Endothelial cell (in vitro differentiated cells): ENCODE data around the gene WAC. TPM values are rescaled to one million over a fixed set of nuclear protein-coding genes. Genes with fewer than 3 reads are reported as not detected.
A peak's percentile ranks its signal among the peaks of the same experiment; 100 is the strongest.
"Not testable (repeated sequence)": the region's sequence is repeated elsewhere in the genome, so short reads cannot be mapped to it uniquely, and the experiment has no call there.

Experiments
- DNase-seq: peaks from one replicate; pipeline ENCODE4 v3.0.0; 2021; ENCODE audit warnings: low spot score
- H3K27ac Mint-ChIP-seq: one replicate; pipeline ENCODE4 v1.8.0; 2021; ENCODE audit warnings: mixed read lengths, inconsistent platforms; ENCODE audit not compliant: unreplicated experiment
- H3K27me3 Mint-ChIP-seq: one replicate; pipeline ENCODE4 v1.8.0; 2021; ENCODE audit warnings: mild to moderate bottlenecking, moderate library complexity, mixed read lengths, inconsistent platforms; ENCODE audit not compliant: unreplicated experiment
- H3K36me3 Mint-ChIP-seq: one replicate; pipeline ENCODE4 v1.8.0; 2021; ENCODE audit warnings: mild to moderate bottlenecking, low read depth, mixed read lengths, inconsistent platforms; ENCODE audit not compliant: unreplicated experiment
- H3K4me1 Mint-ChIP-seq: one replicate; pipeline ENCODE4 v1.8.0; 2021; ENCODE audit warnings: mild to moderate bottlenecking, mixed read lengths, inconsistent platforms; ENCODE audit not compliant: unreplicated experiment
- H3K4me3 Mint-ChIP-seq: one replicate; pipeline ENCODE4 v1.8.0; 2021; ENCODE audit warnings: mild to moderate bottlenecking, mixed read lengths, inconsistent platforms; ENCODE audit not compliant: unreplicated experiment
- H3K9me3 Mint-ChIP-seq: one replicate; pipeline ENCODE4 v1.8.0; 2021; ENCODE audit warnings: mixed read lengths, inconsistent platforms; ENCODE audit not compliant: unreplicated experiment
- total RNA-seq: library from RNA; stranded (reverse); fragmentation: NEBNext Ultra II Directional; extraction: Animal tissue kit (Norgen Biotek cat#: 25700); gene quantifications from one replicate; pipeline ENCODE4 v1.2.1, GENCODE V29; 2021; ENCODE audit not compliant: unreplicated experiment
- TF ChIP-seq, protein P1 (sequence below): fragments of 200-600 bp; sonication (generic); IDR thresholded peaks from one replicate; pipeline ENCODE4 v1.5.0; 2021; ENCODE audit warnings: antibody characterized with exemption; ENCODE audit not compliant: unreplicated experiment

The WAC gene
- total RNA-seq, 1 donor from 2014 or later, result 122 TPM

DNA sequence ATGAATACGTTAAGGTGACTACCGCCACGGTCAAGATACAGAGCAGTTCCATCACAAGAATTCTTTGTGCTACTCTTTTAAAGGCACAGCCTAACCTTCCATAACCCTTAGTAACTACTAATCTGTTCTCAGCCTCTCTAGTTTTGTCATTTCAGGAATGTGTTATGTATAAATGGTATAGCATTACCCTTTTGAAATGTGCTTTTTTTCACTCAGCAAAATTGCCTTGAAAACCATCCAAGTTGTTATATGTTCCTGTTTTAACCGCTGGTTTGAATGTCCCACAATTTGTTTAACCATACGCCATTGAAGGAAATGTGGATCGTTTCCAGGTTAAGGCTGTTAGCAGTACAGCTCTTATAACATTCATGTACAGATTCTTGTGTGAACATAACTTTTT, 32.0 kb downstream of the WAC start:
- Mint-ChIP-seq H3K4me1 (peaks cover 13% of the 10 kb centered on the region), H3K27me3 (no peaks in the 10 kb centered on the region), H3K9me3 (no peaks in the 10 kb centered on the region), H3K4me3 (no peak overlapping the region), H3K27ac (peak overlapping the region; percentile 8), H3K36me3 (peaks cover 24% of the 10 kb centered on the region)
- TF ChIP-seq, protein P1, sequence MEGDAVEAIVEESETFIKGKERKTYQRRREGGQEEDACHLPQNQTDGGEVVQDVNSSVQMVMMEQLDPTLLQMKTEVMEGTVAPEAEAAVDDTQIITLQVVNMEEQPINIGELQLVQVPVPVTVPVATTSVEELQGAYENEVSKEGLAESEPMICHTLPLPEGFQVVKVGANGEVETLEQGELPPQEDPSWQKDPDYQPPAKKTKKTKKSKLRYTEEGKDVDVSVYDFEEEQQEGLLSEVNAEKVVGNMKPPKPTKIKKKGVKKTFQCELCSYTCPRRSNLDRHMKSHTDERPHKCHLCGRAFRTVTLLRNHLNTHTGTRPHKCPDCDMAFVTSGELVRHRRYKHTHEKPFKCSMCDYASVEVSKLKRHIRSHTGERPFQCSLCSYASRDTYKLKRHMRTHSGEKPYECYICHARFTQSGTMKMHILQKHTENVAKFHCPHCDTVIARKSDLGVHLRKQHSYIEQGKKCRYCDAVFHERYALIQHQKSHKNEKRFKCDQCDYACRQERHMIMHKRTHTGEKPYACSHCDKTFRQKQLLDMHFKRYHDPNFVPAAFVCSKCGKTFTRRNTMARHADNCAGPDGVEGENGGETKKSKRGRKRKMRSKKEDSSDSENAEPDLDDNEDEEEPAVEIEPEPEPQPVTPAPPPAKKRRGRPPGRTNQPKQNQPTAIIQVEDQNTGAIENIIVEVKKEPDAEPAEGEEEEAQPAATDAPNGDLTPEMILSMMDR, result no peak
- no peak for DNase-seq

DNA sequence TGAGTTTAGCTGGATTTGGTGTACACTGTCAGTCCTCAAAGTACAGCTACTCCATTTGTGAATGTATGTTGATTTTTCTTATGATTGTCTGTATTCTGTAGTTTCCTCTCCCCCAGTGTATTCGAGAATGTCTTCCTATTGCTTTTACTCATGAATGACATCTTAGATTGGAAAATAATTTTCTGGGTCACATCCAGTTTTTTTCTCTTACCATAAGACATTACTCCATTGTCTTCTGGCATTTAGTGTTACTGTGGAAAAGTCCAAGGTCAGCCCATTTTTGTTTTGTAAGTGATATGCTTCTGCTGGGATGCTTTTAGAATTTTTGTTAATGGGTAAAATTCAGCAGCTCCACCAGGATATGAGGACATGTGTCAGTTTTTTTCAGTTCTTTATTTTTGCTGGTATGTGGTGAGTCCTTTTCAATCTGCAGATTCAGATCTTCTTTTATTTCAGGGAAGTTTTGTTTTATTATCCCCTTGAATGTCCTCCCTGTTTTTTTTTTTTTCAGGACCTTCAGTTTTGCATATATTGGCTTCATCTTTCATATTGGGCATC, 33.6 kb downstream of the WAC start:
- H3K36me3 Mint-ChIP-seq, result peaks cover 14% of the 10 kb centered on the region
- peaks cover 5% of the 10 kb centered on the region for H3K4me1 Mint-ChIP-seq
- no peaks in the 10 kb centered on the region for H3K9me3 Mint-ChIP-seq
- H3K27me3 Mint-ChIP-seq, result no peaks in the 10 kb centered on the region
- TF ChIP-seq, protein P1, result no peak
- no peak overlapping the region for H3K4me3 Mint-ChIP-seq
- H3K27ac Mint-ChIP-seq, result peak overlapping the region; percentile 67
- no peak for DNase-seq

DNA sequence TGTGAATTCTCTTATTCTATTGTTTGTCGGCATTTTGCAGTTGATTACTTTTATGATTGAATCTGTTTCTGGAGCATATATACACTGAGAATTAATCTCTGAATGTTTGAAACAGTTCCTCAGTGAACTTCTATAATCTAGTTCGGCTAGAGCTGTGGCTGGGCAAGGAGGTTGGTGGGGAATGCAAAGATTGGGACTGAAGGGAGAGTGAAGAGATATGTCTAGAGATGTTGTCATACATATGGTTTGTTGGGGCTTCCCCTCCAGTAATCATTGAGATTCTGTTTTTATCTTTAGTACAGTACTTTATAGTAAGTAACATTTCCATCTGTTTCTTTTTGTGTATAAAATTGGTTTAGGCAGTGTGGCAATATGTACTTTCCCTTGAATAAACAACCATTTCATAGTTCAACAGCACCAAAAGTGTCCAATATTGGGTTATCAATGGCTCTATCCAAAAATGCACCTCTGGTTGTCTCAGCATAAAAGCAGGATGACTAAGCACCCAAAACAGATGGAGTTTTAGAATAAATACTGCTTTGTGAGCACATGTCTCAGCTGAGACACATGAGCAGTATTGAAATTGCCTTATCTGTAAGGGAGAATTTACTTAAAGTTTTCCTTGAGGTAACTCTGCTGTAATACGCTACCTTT, 36.7 kb downstream of the WAC start:
- Mint-ChIP-seq H3K4me3 (no peak overlapping the region), H3K36me3 (peaks cover 5% of the 10 kb centered on the region), H3K4me1 (peaks cover 3% of the 10 kb centered on the region), H3K9me3 (no peaks in the 10 kb centered on the region), H3K27me3 (no peaks in the 10 kb centered on the region), H3K27ac (no peak overlapping the region)
- TF ChIP-seq, protein P1, result no peak
- no peak for DNase-seq

DNA sequence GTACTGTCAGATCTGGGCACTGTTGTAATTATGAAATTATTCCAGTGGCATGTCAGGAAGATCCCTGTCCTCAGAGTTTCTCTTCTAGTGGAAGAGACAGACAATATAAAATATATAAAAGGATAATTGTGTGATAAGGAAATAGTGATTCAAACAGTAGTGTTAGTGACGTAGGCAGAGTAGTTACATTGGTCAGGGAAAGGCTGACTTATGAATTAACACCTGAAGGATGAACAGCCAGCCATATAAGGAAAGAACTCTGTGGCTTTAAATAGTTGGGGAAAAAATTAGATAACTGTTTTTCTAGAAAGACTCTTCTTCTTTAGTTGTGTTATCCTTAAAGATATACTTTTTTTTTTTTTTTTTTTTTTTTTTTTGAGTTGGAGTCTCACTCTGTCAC, 37.7 kb downstream of the WAC start:
- H3K36me3 Mint-ChIP-seq, result peaks cover 12% of the 10 kb centered on the region
- no peak overlapping the region for H3K4me3 Mint-ChIP-seq
- H3K9me3 Mint-ChIP-seq, result no peaks in the 10 kb centered on the region
- TF ChIP-seq, protein P1, result no peak
- no peaks in the 10 kb centered on the region for H3K27me3 Mint-ChIP-seq
- H3K4me1 Mint-ChIP-seq, result peaks cover 12% of the 10 kb centered on the region
- no peak overlapping the region for H3K27ac Mint-ChIP-seq
- no peak for DNase-seq

DNA sequence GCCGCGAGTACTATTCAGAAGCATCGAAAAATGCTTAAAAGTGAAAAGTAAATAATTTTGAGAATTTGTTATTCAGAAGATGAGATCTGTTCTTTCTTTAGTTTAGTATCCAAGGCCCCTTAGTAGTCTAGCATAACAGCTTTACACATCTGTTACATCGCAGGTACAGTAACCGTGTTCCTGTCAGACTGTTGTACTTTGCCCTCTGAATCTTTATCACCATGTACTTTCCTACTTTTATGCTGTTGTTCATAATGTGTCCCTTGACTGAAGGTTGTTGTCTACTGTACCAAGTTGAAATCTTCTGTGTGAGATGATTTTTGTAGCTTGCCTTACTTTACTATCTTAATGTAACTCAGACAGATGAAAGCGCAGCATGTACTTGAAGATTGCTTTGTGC, 38.3 kb downstream of the WAC start:
- TF ChIP-seq, protein P1, result no peak

DNA sequence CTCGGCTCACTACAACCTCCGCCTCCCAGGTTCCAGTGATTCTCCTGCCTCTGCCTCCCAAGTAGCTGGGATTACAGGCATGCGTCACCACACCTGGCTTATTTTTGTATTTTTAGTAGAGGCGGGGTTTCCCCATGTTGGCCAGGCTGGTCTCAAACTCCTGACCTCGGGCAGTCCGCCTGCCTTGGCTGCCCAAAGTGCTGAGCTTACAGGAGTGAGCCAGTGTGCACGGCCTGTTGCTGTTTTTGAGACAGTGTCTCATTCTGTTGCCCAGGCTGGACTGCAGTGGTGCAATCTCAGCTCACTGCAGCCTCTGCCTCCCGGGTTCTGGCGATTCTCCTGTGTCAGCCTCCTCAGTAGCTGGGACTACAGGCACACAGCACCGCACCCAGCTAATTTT, 41.3 kb downstream of the WAC start:
- Mint-ChIP-seq H3K36me3 (peaks cover 16% of the 10 kb centered on the region), H3K4me1 (peaks cover 23% of the 10 kb centered on the region)
- H3K4me3 Mint-ChIP-seq, H3K9me3 Mint-ChIP-seq, DNase-seq, H3K27ac Mint-ChIP-seq, H3K27me3 Mint-ChIP-seq: not testable (repeated sequence)

More for the DNA sequence above, 38.3 kb downstream of the WAC start:
- Mint-ChIP-seq H3K27ac (no peak overlapping the region), H3K4me1 (peaks cover 12% of the 10 kb centered on the region), H3K9me3 (no peaks in the 10 kb centered on the region), H3K27me3 (no peaks in the 10 kb centered on the region), H3K36me3 (peaks cover 12% of the 10 kb centered on the region), H3K4me3 (no peak overlapping the region)
- DNase-seq, result no peak
